NCI-H1092 (cell line): ENCODE results near the gene RHEBL1.
"Not testable (repeated sequence)": the region's sequence is repeated elsewhere in the genome, so short reads cannot be mapped to it uniquely, and the experiment has no call there.

Source experiments
- DNase-seq: peaks from one replicate; lab custom pipeline; 2025; lab: John Stamatoyannopoulos, UW

The RHEBL1 gene

DNA sequence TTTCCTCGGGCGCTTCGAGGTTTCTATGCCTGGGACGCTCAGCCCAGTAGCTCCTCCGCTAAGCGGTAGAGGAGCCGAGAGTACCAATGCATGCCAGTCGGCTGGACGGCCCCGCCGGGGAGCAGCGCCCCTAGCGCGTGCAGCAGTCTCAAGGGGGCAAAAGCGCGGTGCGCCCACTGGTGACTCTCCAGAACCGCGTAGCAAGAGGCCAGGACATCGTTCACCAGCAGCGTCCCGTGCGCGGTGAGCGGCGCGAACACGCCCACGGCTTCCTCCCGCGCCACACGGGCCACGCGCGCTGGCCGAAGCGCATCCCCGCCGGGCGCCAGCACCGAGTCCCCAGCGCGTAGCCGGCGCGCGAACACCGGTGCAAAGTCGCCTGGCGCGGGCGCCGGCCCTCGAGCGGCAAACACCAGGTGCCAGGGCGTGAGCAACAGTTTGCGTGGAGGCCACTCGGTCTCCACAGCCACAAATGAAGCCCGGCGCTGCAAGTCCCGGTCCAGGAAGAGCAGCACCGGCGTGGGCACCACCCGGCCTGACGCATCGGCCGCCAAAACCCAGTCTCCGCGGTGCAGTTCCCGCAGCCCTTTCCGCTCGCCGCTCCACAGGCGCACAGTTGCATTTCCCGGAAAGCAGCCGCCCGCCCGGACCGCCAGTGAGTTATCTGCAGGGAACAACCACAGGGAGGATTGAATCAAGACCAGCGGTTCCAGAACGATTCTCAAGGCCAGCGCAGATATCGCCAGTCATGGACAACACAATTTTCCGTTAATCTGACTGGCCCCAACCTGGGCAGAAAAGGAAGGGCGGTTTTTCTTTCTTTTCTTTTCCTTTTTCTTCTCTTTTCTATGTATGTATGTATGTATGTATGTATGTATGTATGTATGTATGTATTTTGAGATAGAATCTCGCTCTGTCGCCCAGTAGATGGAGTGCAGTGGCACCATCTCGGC is 20.3 kb upstream of the RHEBL1 start:
- no peak for DNase-seq

DNA sequence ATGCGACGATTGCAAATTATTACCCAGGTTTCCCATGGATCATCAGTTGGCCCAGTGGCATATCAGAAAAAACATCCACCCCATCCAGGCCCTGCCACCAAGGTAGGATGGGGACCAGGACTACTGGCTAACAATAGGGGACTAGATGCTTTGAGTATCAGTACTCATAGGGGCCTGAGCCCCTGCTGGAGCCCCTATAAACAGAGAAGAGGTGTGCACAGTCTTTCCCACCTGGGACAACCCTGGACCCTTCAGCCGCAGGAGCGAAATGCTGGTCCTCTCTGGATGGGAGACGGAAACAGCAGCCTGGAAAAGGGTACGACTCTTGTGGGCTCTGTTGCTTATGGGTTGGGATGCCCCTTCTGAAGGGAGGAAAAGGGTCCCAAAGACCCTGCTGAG is 19.2 kb upstream of the RHEBL1 start:
- no peak for DNase-seq

- peak; percentile 69 for DNase-seq
Measured at GRCh38 chr12:49088150-49088931, 18.6 kb upstream of the RHEBL1 start.

GRCh38 chr12:49086116-49086515 is 16.3 kb upstream of the RHEBL1 start:
- no peak for DNase-seq

GRCh38 chr12:49084438-49084837 is 14.7 kb upstream of the RHEBL1 start:
- DNase-seq = no peak

DNA sequence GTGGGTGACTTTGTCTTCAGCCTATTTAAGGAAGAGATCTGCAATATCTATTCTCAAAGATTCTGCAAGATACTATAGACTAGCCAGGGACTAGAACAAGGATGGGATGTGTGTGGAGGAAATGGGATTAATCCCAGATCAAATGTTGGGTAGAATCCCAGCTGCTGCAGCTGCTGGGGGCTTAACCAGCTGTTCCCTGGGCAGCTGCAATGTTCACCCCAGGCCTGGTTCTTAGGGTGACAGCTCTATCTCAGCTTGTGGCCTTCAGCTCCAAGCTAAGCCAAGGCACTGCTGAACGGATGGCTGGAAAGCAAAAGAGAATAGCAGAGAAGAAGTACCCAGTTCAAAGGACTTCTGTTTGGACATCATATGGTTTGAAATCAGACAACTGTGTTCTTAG is 10.0 kb upstream of the RHEBL1 start:
- no peak for DNase-seq

DNA sequence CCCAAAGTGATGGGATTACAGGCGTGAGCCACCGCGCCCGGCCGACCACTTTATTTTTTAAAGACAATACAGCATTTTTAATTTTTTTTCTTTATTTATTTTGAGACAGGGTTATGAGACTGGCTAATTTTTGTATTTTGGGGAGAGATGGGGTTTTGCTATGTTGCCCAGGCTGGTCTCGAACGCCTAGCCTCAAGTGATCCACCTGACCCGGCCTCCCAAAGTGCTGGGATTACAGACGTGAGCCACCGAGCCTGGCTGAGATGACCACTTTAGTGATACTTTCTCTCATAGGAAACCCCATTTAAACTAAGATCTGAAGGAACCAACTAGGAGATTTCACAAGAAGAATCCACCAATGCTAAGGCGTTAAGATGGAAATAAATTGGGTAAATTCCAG is 1.2 kb upstream of the RHEBL1 start:
- no peak for DNase-seq

GRCh38 chr12:49068879-49069506 is 786 bp downstream of the RHEBL1 start:
- no peak for DNase-seq

- no peak for DNase-seq
Measured at GRCh38 chr12:49066120-49066519, 3.7 kb downstream of the RHEBL1 start.

- no peak for DNase-seq
Measured at GRCh38 chr12:49064767-49065152, 5.0 kb downstream of the RHEBL1 start.

GRCh38 chr12:49061916-49062315 is 7.9 kb downstream of the RHEBL1 start:
- not testable (repeated sequence) for DNase-seq

DNA sequence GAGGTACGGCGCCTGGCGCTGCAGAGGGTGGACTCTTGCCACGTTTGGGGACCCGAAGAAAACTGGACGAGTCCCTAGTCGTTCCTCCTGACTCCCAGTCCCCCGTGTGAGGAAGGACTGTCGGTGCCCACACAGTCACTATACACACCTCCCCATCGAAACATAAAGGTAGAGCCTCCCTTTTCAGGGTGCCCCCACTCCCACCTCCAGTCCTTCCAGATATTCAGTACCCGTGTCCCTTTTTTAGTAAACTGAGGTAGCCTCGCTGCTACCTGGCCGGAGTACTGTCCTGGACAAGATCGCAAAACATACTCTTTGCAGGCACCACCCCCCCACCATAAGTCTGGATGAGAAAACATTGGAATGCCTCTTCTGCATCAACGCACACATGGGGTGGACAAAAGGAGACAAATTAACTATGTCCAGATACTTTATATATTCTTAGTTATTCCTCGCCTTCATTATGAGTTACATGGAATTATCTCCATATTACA is 8.6 kb downstream of the RHEBL1 start:
- no peak for DNase-seq

- peak; percentile 78 for DNase-seq
Measured at GRCh38 chr12:49060237-49061156, 9.3 kb downstream of the RHEBL1 start, which contains the start of gene KMT2D. TSS of gene KMT2D (minus strand) at chr12:49060794. CDS start at chr12:49055324, 5,470 bp downstream.

DNA sequence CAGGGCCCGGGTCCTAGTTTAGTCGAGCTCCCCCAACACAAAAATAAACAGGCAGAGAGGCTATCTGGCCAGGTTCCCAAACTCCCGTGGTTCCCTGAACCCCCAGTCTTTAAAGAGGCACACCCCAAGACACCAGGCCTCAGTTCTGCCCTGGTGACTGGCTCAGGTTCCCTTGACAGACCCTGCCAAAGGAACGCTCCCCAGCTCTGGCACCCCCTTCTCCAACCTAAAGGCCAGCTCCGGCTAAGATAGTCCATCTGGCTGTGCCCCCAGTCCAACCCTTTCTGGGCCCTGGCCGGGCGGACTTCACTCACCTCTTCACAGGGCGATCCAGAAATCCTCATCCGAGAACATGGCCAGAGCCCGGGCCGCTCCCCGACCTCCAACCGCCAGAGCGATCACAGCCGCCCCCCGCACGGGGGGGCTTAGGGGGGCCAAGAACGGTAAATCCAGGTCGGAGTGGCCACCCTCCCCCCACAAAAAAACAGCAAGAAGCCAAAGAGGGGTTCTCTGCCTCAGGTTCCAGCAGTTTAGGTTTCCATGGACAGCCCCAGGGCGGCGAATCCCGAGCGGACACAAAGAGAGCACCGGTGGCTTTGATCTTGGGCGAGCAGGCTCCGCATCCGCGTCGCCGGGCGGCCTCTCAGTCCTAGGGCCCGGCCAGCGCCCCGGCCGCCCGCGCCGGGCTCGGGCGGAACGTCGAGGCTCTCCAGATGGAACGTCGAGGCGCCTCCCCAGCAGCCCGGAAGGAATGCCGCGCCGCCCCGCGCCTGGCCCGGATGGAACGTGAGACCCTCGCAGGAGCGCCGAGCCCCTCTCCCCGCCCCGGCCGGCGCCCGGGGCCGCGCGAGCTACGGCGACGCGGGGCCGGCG is 10.2 kb downstream of the RHEBL1 start:
- no peak for DNase-seq

- no peak for DNase-seq
Measured at GRCh38 chr12:49059045-49059298, 10.8 kb downstream of the RHEBL1 start.

- no peak for DNase-seq
Measured at GRCh38 chr12:49058366-49059044, 11.3 kb downstream of the RHEBL1 start.

GRCh38 chr12:49057888-49058287 is 11.9 kb downstream of the RHEBL1 start:
- no peak for DNase-seq

DNA sequence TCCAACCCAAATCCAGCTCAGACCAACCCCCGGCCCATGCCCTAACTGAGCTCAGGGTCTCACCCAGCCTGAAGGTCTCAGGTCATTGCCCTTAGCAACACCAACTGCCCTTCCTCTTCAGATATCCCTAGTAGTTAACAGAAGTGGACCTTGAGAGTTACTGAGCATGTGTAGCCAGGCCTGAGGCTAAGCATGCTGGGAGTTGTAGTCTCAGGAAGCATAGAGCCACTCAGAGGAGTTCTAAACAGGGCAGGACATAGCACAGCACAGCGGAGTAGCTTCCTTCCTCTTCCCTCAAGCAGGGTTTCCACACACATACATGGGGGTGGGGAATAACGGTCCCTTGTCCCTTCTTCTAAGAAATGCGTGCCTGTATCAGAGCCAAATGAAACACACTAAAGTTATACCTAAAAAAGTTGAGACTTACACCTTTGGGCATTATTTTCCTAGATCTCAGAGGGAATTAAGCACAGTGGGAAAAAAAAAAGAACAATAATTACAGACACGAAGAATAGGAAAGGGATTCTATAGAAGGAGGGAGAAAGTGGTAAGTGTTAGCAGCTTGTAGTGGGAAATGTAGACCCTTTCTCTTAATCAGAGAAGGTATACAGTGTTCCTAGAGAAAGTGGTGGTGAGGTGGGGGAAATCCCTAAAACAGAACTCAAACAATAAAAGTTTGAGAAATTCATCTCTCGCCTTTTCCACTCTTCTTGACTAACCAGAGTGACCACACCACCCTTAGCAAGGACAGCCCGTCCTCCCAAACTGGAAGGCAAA is 13.6 kb downstream of the RHEBL1 start:
- DNase-seq = no peak

GRCh38 chr12:49055092-49055491 is 14.7 kb downstream of the RHEBL1 start:
- DNase-seq = no peak
